OCI-LY1 (cell line): Measurements from ENCODE around the gene TCEAL3.
"Not testable (repeated sequence)": the region's sequence is repeated elsewhere in the genome, so short reads cannot be mapped to it uniquely, and the experiment has no call there.

ENCODE experiments used
- EZH2 ChIP-seq: fragments of 200-600 bp; sonication (generic), shearing (Covaris generic); IDR thresholded peaks from 2 replicates; pipeline ENCODE4 v1.8.0; 2017; ENCODE audit warnings: borderline replicate concordance, mixed run types, mild to moderate bottlenecking, antibody characterized with exemption, low read length, moderate library complexity, mixed read lengths
- TF ChIP-seq, protein P1 (sequence below): fragments of 200-600 bp; sonication (generic), shearing (Covaris generic); IDR thresholded peaks from 2 replicates; pipeline ENCODE4 v1.5.1; 2017; ENCODE audit warnings: mild to moderate bottlenecking, antibody characterized with exemption, low read length, moderate library complexity, mixed read lengths

DNA sequence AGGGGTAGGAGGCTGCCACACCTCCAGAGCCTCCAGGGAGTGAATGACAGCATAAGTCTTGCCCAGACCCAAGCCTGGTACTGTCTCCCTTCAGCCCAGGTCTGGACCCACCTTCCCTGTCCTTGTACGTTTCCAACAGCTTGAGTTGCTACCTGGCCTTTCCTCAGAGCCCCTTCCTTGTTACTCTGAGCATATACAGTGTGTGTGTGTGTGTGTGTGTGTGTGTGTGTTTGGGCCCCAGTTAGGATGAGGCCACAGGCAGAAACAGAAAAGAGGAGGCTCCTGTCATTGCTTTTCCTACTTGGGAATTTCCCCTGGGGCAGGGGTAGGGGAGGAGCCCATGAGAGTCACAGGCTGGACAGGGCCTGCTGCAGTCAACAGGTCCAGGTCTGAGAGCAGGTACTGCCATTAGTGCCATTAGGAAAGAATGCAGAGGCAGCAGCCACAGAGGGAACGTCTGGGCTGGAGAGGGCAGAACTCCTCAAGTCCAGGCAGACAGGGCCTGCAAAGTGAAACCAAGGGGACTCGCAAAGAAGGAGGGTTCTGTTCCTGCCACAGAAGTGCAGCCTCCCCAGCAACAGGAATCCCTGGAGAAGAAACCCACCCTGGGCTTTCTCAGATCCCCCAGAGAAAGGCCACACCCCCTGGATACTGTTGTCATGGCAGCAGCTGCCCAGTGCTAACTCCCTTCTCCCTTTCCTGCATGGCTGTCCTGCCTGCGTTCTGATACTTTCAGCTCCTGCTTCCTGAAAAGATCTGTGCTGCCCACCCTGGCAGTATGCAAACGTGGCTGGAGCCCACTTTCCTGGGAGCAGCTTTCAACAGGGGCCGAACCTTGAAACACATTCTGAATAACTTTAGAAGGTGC, 30.9 kb downstream of the TCEAL3 start:
- TF ChIP-seq, protein P1, sequence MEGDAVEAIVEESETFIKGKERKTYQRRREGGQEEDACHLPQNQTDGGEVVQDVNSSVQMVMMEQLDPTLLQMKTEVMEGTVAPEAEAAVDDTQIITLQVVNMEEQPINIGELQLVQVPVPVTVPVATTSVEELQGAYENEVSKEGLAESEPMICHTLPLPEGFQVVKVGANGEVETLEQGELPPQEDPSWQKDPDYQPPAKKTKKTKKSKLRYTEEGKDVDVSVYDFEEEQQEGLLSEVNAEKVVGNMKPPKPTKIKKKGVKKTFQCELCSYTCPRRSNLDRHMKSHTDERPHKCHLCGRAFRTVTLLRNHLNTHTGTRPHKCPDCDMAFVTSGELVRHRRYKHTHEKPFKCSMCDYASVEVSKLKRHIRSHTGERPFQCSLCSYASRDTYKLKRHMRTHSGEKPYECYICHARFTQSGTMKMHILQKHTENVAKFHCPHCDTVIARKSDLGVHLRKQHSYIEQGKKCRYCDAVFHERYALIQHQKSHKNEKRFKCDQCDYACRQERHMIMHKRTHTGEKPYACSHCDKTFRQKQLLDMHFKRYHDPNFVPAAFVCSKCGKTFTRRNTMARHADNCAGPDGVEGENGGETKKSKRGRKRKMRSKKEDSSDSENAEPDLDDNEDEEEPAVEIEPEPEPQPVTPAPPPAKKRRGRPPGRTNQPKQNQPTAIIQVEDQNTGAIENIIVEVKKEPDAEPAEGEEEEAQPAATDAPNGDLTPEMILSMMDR, result not testable (repeated sequence)
- TF ChIP-seq EZH2, result not testable (repeated sequence)
